ENCODE results near the gene RAB31. TPM values are rescaled to one million over a fixed set of nuclear protein-coding genes. Genes with fewer than 3 reads are reported as not detected.

Gene RAB31
- polyA plus RNA-seq, 2 of the 4 experiments (the other 2 are of a cell fraction) = 16.9 to 46.3 TPM

DNA sequence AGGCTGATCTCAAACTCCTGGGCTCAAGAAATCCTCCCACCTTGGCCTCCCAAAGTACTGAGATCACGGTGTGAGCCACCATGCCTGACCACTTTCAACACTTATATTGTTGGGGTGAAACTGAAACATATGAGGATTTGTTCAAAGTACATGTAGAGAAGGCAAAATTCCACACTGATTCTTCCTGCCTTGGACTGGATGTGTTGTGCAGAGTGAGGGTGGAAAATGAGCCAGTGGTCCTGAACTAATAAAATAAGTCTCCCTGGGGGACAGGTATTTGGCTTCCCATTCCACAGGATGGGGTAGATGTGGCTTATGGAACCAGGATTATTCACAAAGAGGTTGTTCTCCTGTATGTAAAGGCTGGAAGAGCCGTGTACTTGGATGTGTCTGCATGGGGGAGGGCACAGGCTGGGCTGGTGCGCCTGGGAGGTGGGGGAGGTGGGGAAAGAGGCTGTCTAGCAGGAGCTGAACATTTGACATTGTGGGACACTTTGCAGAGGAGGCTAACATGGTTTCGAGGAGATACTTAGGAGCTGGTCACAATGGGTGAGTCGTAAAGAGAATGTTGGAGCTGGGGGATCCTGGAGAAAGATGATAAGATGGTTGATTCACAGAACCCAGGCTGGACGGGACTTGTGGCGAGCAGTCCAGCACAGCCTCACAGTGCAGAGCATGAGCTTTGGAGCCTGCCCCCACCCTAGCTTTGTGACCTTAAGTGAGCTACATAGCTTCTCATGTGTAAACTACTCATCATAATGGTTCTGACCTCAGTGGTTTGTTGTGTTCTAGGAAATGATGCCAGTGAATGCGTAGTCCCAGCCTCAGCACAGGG, 177.3 kb downstream of the RAB31 start, which contains the start of gene TXNDC2 (continued):
- TF ChIP-seq REST (IDR thresholded peaks at IDR 0.05) = no peak

DNA sequence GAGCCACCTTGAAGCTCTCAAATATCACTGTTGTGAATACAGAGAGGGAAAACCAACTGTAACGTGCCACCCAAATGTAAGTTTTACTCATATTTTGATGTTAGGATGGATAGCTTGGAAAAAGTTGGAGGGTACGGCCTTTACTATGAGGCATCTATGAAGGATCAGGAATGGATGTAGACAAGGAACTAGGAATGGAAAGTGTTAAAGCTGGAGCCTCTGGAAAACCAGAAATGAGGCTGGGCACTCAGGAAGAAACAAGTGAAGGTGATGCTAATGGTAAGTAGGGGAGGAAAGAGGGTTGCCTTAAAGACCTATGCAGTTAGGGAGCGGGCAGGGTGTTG, 177.9 kb downstream of the RAB31 start:
- Histone ChIP-seq H3K4me1 (no peaks in the 10 kb centered on the region), H3K4me2 (no peak overlapping the region), H3K9me3 (no peaks in the 10 kb centered on the region), H3K27ac (no peak overlapping the region; a peak in 1 of 6 replicates), H3K4me3 (no peak overlapping the region)
- ATAC-seq (no peak), DNase-seq (ENCODE audit: low read depth in 1 of 2, low spot score in 1 of 2) (no peak), FAIRE-seq (no peak)
- POLR2A ChIA-PET = interaction anchor here (1.4 kb wide), 1 partner anchor 9 kb away, joined by 6 read pairs; no protein-coding TSS in a partner anchor
- TF ChIP-seq CHD2 (IDR thresholded peaks at IDR 0.05; ENCODE audit: low read length, partially characterized antibody) (no peak), MAFK (IDR thresholded peaks at IDR 0.05; ENCODE audit: partially characterized antibody) (no peak), PHF8 (IDR thresholded peaks at IDR 0.05; ENCODE audit: borderline replicate concordance, low read depth) (no peak), HOXA7 (CRISPR knock-in tag; IDR thresholded peaks at IDR 0.05) (no peak)
- CTCF ChIA-PET = no interaction called here
- WGBS (ENCODE audit: missing lambda C conversion rate) = 89% methylated on average over 3 of the region's 3 CpGs

- no peak for ATAC-seq
- CTCF ChIA-PET = no interaction called here
Measured at GRCh38 chr18:9887992-9888391, 179.9 kb downstream of the RAB31 start.

DNA sequence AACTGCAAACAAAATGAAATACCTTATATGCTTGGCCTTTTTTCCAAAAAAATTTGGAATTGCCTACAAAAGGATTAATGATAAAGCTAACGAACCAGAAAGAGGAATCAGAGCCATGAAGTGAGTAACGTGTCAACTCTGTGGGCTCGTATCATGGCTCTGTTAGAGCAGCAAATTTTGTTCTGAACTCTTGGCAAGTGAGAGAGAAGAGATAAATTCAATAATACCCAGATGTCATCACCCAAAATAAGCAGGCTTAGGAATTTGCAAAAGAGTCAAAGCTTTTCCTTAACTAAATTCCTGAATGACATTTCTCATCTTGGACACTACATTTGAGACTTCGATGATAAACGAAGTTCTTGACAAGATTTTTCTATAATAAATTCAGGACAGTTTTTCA, 182.1 kb downstream of the RAB31 start:
- POLR2A ChIA-PET = no interaction called here
- peaks cover 6% of the 10 kb centered on the region; the same call in 2 of the 3 replicates for H3K4me1 ChIP-seq
- no peaks in the 10 kb centered on the region for H3K9me3 ChIP-seq
- no peak for FAIRE-seq
- 92% methylated on average over 5 of the region's 5 CpGs for WGBS (ENCODE audit: missing lambda C conversion rate)
- TF ChIP-seq TFCP2L1 (CRISPR knock-in tag; IDR thresholded peaks at IDR 0.05) (no peak), FOSL2 (IDR thresholded peaks at IDR 0.05) (no peak), FOSL2 (CRISPR knock-in tag; IDR thresholded peaks at IDR 0.05) (no peak), NPAS2 (CRISPR knock-in tag; IDR thresholded peaks at IDR 0.05; ENCODE audit: borderline replicate concordance) (no peak), RCOR1 (IDR thresholded peaks at IDR 0.05; ENCODE audit: low read depth, low read length) (no peak), POLR2AphosphoS2 (conservative IDR thresholded peaks at IDR 0.05; ENCODE audit: low read length) (no peak), HDAC2 (IDR thresholded peaks at IDR 0.05) (no peak), FOSB (CRISPR knock-in tag; IDR thresholded peaks at IDR 0.05) (no peak), ELK1 (IDR thresholded peaks at IDR 0.05; ENCODE audit: low read depth, low read length) (no peak), PHF8 (IDR thresholded peaks at IDR 0.05; ENCODE audit: borderline replicate concordance, low read depth) (no peak), FOXS1 (CRISPR knock-in tag; IDR thresholded peaks at IDR 0.05) (no peak), MAFK (IDR thresholded peaks at IDR 0.05; ENCODE audit: partially characterized antibody) (no peak), CEBPB (IDR thresholded peaks at IDR 0.05) (no peak), NR3C1 (IDR thresholded peaks at IDR 0.05) (no peak), RNF2 (IDR thresholded peaks at IDR 0.05; ENCODE audit: borderline replicate concordance, low read depth) (no peak), CHD2 (IDR thresholded peaks at IDR 0.05; ENCODE audit: low read length, partially characterized antibody) (no peak), USF2 (IDR thresholded peaks at IDR 0.05) (no peak), GATA3 (IDR thresholded peaks at IDR 0.05; ENCODE audit: borderline replicate concordance) (no peak)
- TF ChIP-seq, protein P1, sequence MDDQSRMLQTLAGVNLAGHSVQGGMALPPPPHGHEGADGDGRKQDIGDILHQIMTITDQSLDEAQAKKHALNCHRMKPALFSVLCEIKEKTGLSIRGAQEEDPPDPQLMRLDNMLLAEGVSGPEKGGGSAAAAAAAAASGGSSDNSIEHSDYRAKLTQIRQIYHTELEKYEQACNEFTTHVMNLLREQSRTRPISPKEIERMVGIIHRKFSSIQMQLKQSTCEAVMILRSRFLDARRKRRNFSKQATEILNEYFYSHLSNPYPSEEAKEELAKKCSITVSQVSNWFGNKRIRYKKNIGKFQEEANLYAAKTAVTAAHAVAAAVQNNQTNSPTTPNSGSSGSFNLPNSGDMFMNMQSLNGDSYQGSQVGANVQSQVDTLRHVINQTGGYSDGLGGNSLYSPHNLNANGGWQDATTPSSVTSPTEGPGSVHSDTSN (IDR thresholded peaks at IDR 0.05) = no peak
- TF ChIP-seq, protein P2, sequence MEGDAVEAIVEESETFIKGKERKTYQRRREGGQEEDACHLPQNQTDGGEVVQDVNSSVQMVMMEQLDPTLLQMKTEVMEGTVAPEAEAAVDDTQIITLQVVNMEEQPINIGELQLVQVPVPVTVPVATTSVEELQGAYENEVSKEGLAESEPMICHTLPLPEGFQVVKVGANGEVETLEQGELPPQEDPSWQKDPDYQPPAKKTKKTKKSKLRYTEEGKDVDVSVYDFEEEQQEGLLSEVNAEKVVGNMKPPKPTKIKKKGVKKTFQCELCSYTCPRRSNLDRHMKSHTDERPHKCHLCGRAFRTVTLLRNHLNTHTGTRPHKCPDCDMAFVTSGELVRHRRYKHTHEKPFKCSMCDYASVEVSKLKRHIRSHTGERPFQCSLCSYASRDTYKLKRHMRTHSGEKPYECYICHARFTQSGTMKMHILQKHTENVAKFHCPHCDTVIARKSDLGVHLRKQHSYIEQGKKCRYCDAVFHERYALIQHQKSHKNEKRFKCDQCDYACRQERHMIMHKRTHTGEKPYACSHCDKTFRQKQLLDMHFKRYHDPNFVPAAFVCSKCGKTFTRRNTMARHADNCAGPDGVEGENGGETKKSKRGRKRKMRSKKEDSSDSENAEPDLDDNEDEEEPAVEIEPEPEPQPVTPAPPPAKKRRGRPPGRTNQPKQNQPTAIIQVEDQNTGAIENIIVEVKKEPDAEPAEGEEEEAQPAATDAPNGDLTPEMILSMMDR (IDR thresholded peaks at IDR 0.05) = no peak
- no peak overlapping the region for H3K4me3 ChIP-seq
- DNase-seq (ENCODE audit: low read depth in 1 of 2, low spot score in 1 of 2) = no peak
- no peak overlapping the region for H3K27ac ChIP-seq
- CTCF ChIA-PET = no interaction called here
- no peak for ATAC-seq
- no peak overlapping the region for H3K4me2 ChIP-seq

More at GRCh38 chr18:9887992-9888391, 179.9 kb downstream of the RAB31 start:
- WGBS (ENCODE audit: missing lambda C conversion rate) = 92% methylated on average over 5 of the region's 5 CpGs
- DNase-seq (ENCODE audit: low read depth in 1 of 2, low spot score in 1 of 2) (no peak), FAIRE-seq (no peak)
- Histone ChIP-seq H3K4me3 (no peak overlapping the region), H3K4me1 (peaks cover 6% of the 10 kb centered on the region; the same call in 1 of the 3 replicates), H3K27ac (no peak overlapping the region), H3K9me3 (no peaks in the 10 kb centered on the region), H3K4me2 (no peak overlapping the region)
- POLR2A ChIA-PET = no interaction called here
- TF ChIP-seq NPAS2 (CRISPR knock-in tag; IDR thresholded peaks at IDR 0.05; ENCODE audit: borderline replicate concordance) = no peak

Data from A549 (cell line).